NOMO-1 (cell line): ENCODE measurements around the gene SLC38A6.
A peak's percentile ranks its signal among the peaks of the same experiment; 100 is the strongest.

Experiments used
- DNase-seq, 2 experiments: peaks; one replicate each; lab custom pipeline; 2025; ENCODE audit not compliant: unreplicated experiment in 2 of 2; lab: John Stamatoyannopoulos, UW

Gene SLC38A6

GRCh38 chr14:60980811-60981632 is at the start of gene SLC38A6, which contains the start of gene TRMT5:
SLC38A6 (plus strand) TSS chr14:60981245; CDS start chr14:60981278, 33 bp downstream.
TRMT5 (minus strand) TSS chr14:60981079; CDS start chr14:60980973, 106 bp downstream.
- peak; percentile 66 to 87 for DNase-seq

- no peak for DNase-seq
These were observed 47.0 kb upstream of the SLC38A6 start for GRCh38 chr14:60933920-60934655.

- DNase-seq, result no peak
These were observed 45.7 kb upstream of the SLC38A6 start for GRCh38 chr14:60935319-60935718.

GRCh38 chr14:60943637-60944032 is 37.4 kb upstream of the SLC38A6 start:
- no peak for DNase-seq

- no peak for DNase-seq
These were observed 36.8 kb upstream of the SLC38A6 start for GRCh38 chr14:60944204-60944603.

- peak; percentile 13 to 41 for DNase-seq
These were observed 35.1 kb upstream of the SLC38A6 start for GRCh38 chr14:60945984-60946383.

GRCh38 chr14:60946773-60947172 is 34.3 kb upstream of the SLC38A6 start:
- no peak for DNase-seq

- DNase-seq, result no peak
These were observed 29.1 kb upstream of the SLC38A6 start for GRCh38 chr14:60951776-60952435.

- no peak for DNase-seq
These were observed 24.8 kb upstream of the SLC38A6 start for GRCh38 chr14:60956202-60956601.

- DNase-seq, result no peak
These were observed 24.4 kb upstream of the SLC38A6 start for GRCh38 chr14:60956632-60957031.

- no peak for DNase-seq
These were observed 22.9 kb upstream of the SLC38A6 start for GRCh38 chr14:60958146-60958545.

GRCh38 chr14:60963761-60964160 is 17.3 kb upstream of the SLC38A6 start:
- DNase-seq, result no peak

GRCh38 chr14:60964904-60965303 is 16.1 kb upstream of the SLC38A6 start:
- no peak for DNase-seq

- DNase-seq, result no peak
These were observed 15.6 kb upstream of the SLC38A6 start for GRCh38 chr14:60965402-60965801.

- DNase-seq, result no peak
These were observed 12.9 kb upstream of the SLC38A6 start for GRCh38 chr14:60968099-60968498.

GRCh38 chr14:60968671-60969070 is 12.4 kb upstream of the SLC38A6 start:
- DNase-seq, result no peak

- peak in 1 of 2 experiments; percentile 47 for DNase-seq
These were observed 10.9 kb upstream of the SLC38A6 start for GRCh38 chr14:60970146-60970545.

GRCh38 chr14:60971271-60971670 is 9.8 kb upstream of the SLC38A6 start:
- no peak for DNase-seq

GRCh38 chr14:60972295-60972694 is 8.8 kb upstream of the SLC38A6 start:
- no peak for DNase-seq

- DNase-seq, result no peak
These were observed 8.0 kb upstream of the SLC38A6 start for GRCh38 chr14:60973070-60973469.

GRCh38 chr14:60974090-60974651 is 6.9 kb upstream of the SLC38A6 start:
- DNase-seq, result no peak
